Neural cell (in vitro differentiated cells): ENCODE results near the gene ALK. TPM values are rescaled to one million over a fixed set of nuclear protein-coding genes. Genes with fewer than 3 reads are reported as not detected.

Experiments
- H2AFZ ChIP-seq: fragments of 200-600, 300-800 bp; sonication (generic), shearing (Covaris generic); 2 replicates; pipeline ENCODE4 v1.6.0; 2014; ENCODE audit warnings: low read depth, mild to moderate bottlenecking, antibody characterized with exemption, low read length, moderate library complexity
- H3F3A ChIP-seq: fragments of 200-600 bp; shearing (Covaris generic); 2 replicates; pipeline ENCODE4 v1.6.1; 2016; ENCODE audit warnings: mild to moderate bottlenecking, moderate library complexity, mixed read lengths, antibody characterized with exemption, low read length; ENCODE audit not compliant: insufficient read depth, poor library complexity, severe bottlenecking
- H3K27ac ChIP-seq: fragments of 200-600, 300-800 bp; sonication (generic), shearing (Covaris generic); 2 replicates; pipeline ENCODE4 v1.5.1; 2014; ENCODE audit warnings: mild to moderate bottlenecking, low read length, moderate library complexity
- H3K27me3 ChIP-seq: fragments of 300-800, 200-600 bp; sonication (generic), shearing (Covaris generic); 2 replicates; pipeline ENCODE4 v1.6.0; 2014; ENCODE audit warnings: mild to moderate bottlenecking, low read depth, low read length, moderate library complexity; ENCODE audit not compliant: insufficient read depth
- H3K36me3 ChIP-seq: fragments of 300-800, 200-600 bp; sonication (generic), shearing (Covaris generic); 2 replicates; pipeline ENCODE4 v1.5.1; 2014; ENCODE audit warnings: mild to moderate bottlenecking, antibody characterized with exemption, low read length, moderate library complexity; ENCODE audit not compliant: insufficient read depth
- H3K4me2 ChIP-seq: fragments of 300-800, 200-600 bp; sonication (generic), shearing (Covaris generic); 2 replicates; pipeline ENCODE4 v1.6.0; 2014; ENCODE audit warnings: mild to moderate bottlenecking, low read length
- H3K4me3 ChIP-seq: fragments of 300-800, 200-600 bp; sonication (generic), shearing (Covaris generic); 2 replicates; pipeline ENCODE4 v1.5.1; 2014; ENCODE audit warnings: mild to moderate bottlenecking, low read length, moderate library complexity
- H3K79me2 ChIP-seq: fragments of 200-600 bp; shearing (Covaris generic); replicated peaks from 2 replicates; pipeline ENCODE4 v1.6.0; 2014; ENCODE audit warnings: mild to moderate bottlenecking, low read length, moderate library complexity; ENCODE audit not compliant: insufficient read depth
- H3K9ac ChIP-seq: fragments of 300-800, 200-600 bp; sonication (generic), shearing (Covaris generic); 2 replicates; pipeline ENCODE4 v1.6.1; 2016; ENCODE audit warnings: mild to moderate bottlenecking, low read length, mixed read lengths
- H3K9me2 ChIP-seq: fragments of 200-600 bp; shearing (Covaris generic); 2 replicates; pipeline ENCODE4 v1.6.1; 2016; ENCODE audit warnings: mild to moderate bottlenecking, low read length, mixed read lengths; ENCODE audit not compliant: insufficient read depth
- H3K9me3 ChIP-seq: fragments of 200-600, 300-800 bp; sonication (generic), shearing (Covaris generic); 2 replicates; pipeline ENCODE4 v1.6.1; 2016; ENCODE audit warnings: mild to moderate bottlenecking, mixed run types, low read length, moderate library complexity, mixed read lengths
- H4K20me1 ChIP-seq: fragments of 200-600 bp; shearing (Covaris generic); 2 replicates; pipeline ENCODE4 v1.6.1; 2016; ENCODE audit warnings: mild to moderate bottlenecking, mixed run types; ENCODE audit not compliant: insufficient read depth
- CTCF ChIP-seq: fragments of 450-650 bp; IDR thresholded peaks from 2 replicates; pipeline ENCODE4 v1.5.1; 2014; ENCODE audit warnings: antibody characterized with exemption, mild to moderate bottlenecking, moderate library complexity; ENCODE audit not compliant: poor library complexity, severe bottlenecking
- EP300 ChIP-seq: fragments of 450-650 bp; conservative IDR thresholded peaks from 2 replicates; pipeline ENCODE4 v1.6.1; 2014; ENCODE audit warnings: antibody characterized with exemption, mild to moderate bottlenecking, moderate library complexity; ENCODE audit not compliant: poor library complexity, severe bottlenecking
- EZH2 ChIP-seq: fragments of 200-600, 300-800 bp; shearing (Covaris generic), sonication (generic); IDR thresholded peaks from 2 replicates; pipeline ENCODE4 v1.6.1; 2014; ENCODE audit warnings: antibody characterized with exemption, low read length, borderline replicate concordance, mild to moderate bottlenecking; ENCODE audit not compliant: insufficient read depth, poor library complexity, severe bottlenecking
- MXI1 ChIP-seq: fragments of 450-650 bp; conservative IDR thresholded peaks from 2 replicates; pipeline ENCODE4 v1.6.1; 2014; ENCODE audit warnings: antibody characterized with exemption, mild to moderate bottlenecking; ENCODE audit not compliant: poor library complexity, severe bottlenecking
- POLR2AphosphoS5 ChIP-seq: IDR thresholded peaks from 2 replicates; pipeline ENCODE4 v1.6.1; 2012
- RAD21 ChIP-seq: fragments of 450-650 bp; conservative IDR thresholded peaks from 2 replicates; pipeline ENCODE4 v1.6.1; 2014; ENCODE audit warnings: antibody characterized with exemption, mild to moderate bottlenecking, moderate library complexity
- REST ChIP-seq: IDR thresholded peaks from 2 replicates; pipeline ENCODE4 v1.6.1; 2012; ENCODE audit warnings: borderline replicate concordance
- SMC3 ChIP-seq: fragments of 450-650 bp; conservative IDR thresholded peaks from 2 replicates; pipeline ENCODE4 v1.6.1; 2014; ENCODE audit warnings: antibody characterized with exemption, mild to moderate bottlenecking, moderate library complexity; ENCODE audit not compliant: poor library complexity
- TAF1 ChIP-seq: IDR thresholded peaks from 2 replicates; pipeline ENCODE4 v1.6.1; 2012; ENCODE audit warnings: low read depth
- polyA plus RNA-seq: library from polyadenylated mRNA; depleted of rRNA; stranded (reverse); fragments of >200 nt; gene quantifications from 2 replicates; pipeline ENCODE4 v1.2.3, GENCODE V29; 2014

Gene ALK
- polyA plus RNA-seq, 1 donor from 2014 or later = 7.1 TPM

GRCh38 chr2:29370581-29371125 is 550.7 kb downstream of the ALK start:
- Histone ChIP-seq H2AFZ (no peak overlapping the region), H3F3A (no peaks in the 10 kb centered on the region), H3K9ac (no peak overlapping the region), H3K36me3 (no peaks in the 10 kb centered on the region), H3K9me2 (no peaks in the 10 kb centered on the region), H3K4me3 (no peak overlapping the region), H3K79me2 (no peaks in the 10 kb centered on the region), H3K27me3 (no peaks in the 10 kb centered on the region), H4K20me1 (no peaks in the 10 kb centered on the region), H3K4me2 (no peak overlapping the region), H3K9me3 (no peaks in the 10 kb centered on the region), H3K27ac (no peak overlapping the region)
- TF ChIP-seq CTCF (no peak), RAD21 (no peak), POLR2AphosphoS5 (no peak)

- no peak overlapping the region for H3K27ac ChIP-seq
- H3K27me3 ChIP-seq = no peaks in the 10 kb centered on the region
- H3K4me3 ChIP-seq = no peak overlapping the region
- no peak overlapping the region for H2AFZ ChIP-seq
- no peaks in the 10 kb centered on the region for H4K20me1 ChIP-seq
- H3K9me2 ChIP-seq = no peaks in the 10 kb centered on the region
- H3K36me3 ChIP-seq = no peaks in the 10 kb centered on the region
- H3K79me2 ChIP-seq = no peaks in the 10 kb centered on the region
- H3K4me2 ChIP-seq = no peak overlapping the region
- H3F3A ChIP-seq = no peaks in the 10 kb centered on the region
- TF ChIP-seq REST = no peak
- TF ChIP-seq MXI1 = no peak
- TF ChIP-seq TAF1 = no peak
- no peak for TF ChIP-seq POLR2AphosphoS5
- no peak for TF ChIP-seq EZH2
- no peak for TF ChIP-seq EP300
- no peak for TF ChIP-seq RAD21
- no peak for TF ChIP-seq CTCF
- no peak for TF ChIP-seq SMC3
- H3K9me3 ChIP-seq = no peaks in the 10 kb centered on the region
- no peak overlapping the region for H3K9ac ChIP-seq
These were observed 551.2 kb downstream of the ALK start for GRCh38 chr2:29370173-29370572.
